Uterus (tissue), 4 donors: Measurements from ENCODE around the gene TCAP. TPM values are rescaled to one million over a fixed set of nuclear protein-coding genes. Genes with fewer than 3 reads are reported as not detected.

ENCODE experiments used
- DNase-seq, 2 donors: peaks; one replicate each; pipeline ENCODE4 v3.0.0-alpha.2; 2019 to 2020
- H3K27ac ChIP-seq, 2 donors: fragments of 200-600 bp; sonication (generic); 1 replicate in 1 of 2; 2 replicates in 1 of 2; pipeline ENCODE4 v1.5.1; 2016 to 2018
- H3K27me3 ChIP-seq, 2 donors: fragments of 200-600 bp; sonication (generic); one replicate each; pipeline ENCODE4 v1.5.1; 2018 to 2019; ENCODE audit warnings: control low read depth in 1 of 2
- H3K36me3 ChIP-seq, 2 donors: fragments of 200-600 bp; sonication (generic); one replicate each; pipeline ENCODE4 v1.5.1; 2019; ENCODE audit warnings: control low read depth in 1 of 2
- H3K4me1 ChIP-seq, 2 donors: fragments of 200-600 bp; sonication (generic); one replicate each; pipeline ENCODE4 v1.5.1; 2018 to 2019; ENCODE audit warnings: control low read depth in 1 of 2
- H3K4me3 ChIP-seq, 2 donors: fragments of 200-600 bp; sonication (generic); 1 replicate in 1 of 2; 2 replicates in 1 of 2; pipeline ENCODE4 v1.5.1; 2018 to 2019; ENCODE audit warnings: mild to moderate bottlenecking in 1 of 2
- H3K9me3 ChIP-seq, 2 donors: fragments of 200-600 bp; sonication (generic); one replicate each; pipeline ENCODE4 v1.5.1; 2019; ENCODE audit warnings: control low read depth in 1 of 2
- POLR2A ChIP-seq, 2 donors: fragments of 450-650 bp; IDR thresholded peaks; one replicate each; pipeline ENCODE4 v1.6.1; 2016; ENCODE audit warnings: antibody characterized with exemption in 2 of 2, mild to moderate bottlenecking in 1 of 2, moderate library complexity in 1 of 2
- intact Hi-C: fragments of 100-400 bp; cut with DNase I; formaldehyde crosslinking; loops from one replicate; pipeline ENCODE4 v1.15.1; 2023; ENCODE audit warnings: low total_unique reads
- total RNA-seq, 4 donors: library from RNA; depleted of rRNA in 3 of 4; stranded (reverse); fragments of >200 nt in 3 of 4; gene quantifications; one replicate each; pipeline versions ENCODE4 v1.1.0 to v1.2.4, GENCODE V29; 2014 to 2023
- TF ChIP-seq, protein P1 (sequence below), 4 experiments: fragments of 200-600 bp in 2 of 4; fragments of 450-650 bp in 2 of 4; sonication (generic) in 2 of 4; IDR thresholded peaks; one replicate each; pipeline ENCODE4 v1.5.1; 2016 to 2019; ENCODE audit warnings: antibody characterized with exemption in 4 of 4, mild to moderate bottlenecking in 2 of 4, moderate library complexity in 1 of 4
- donor health status: DM: yes; HTN: yes; CAD: no.

Gene TCAP
- total RNA-seq, 4 donors from 2014 or later = 0.28 to 2.2 TPM; not detected in 2

DNA sequence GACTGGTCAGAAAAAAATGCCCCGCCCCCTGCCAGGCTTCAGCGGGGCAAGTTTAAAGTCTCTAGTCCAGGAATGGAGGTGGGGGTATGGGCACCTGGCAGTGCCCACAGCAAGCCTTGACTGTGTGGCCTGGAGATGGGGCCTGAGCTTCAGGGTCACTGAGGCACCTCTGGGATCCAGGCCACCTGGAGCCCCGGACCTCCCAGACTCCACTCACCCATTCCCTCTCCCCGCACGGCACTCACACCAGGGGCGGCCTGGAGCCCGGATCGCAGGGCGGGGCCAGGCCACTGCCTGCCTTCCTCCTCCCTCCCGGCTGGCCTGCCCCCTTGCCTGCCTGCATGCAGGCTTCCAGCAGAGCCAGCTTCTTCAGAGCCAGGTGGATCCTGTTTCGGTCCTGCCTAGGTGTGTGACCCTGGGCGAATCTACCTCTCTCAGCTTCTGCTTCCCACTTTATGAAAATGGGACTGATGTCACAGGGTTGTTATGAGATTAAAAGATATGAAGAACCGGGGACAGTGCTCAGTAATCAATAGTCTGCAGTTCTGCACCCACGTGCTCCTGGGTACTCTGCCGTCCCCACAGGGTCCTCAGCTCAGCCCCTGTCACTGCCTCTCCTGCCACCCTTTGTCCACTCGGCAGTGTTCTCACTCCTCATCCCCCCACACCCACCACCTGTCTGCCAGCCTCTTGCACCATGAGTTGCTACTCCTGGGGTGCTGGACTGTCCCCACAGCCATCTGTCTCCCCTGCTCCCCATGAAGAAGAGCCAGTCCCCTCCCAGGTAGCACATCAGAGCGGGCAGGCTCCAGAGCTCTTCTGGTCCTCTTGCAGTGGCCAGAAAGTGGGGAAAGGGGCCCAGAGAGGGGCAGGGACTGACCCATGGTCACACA, 1.2 kb upstream of the TCAP start:
- Histone ChIP-seq H3K4me1 (peaks cover 0 to 19% of the 10 kb centered on the region in 2 donors), H3K36me3 (no peaks in the 10 kb centered on the region), H3K4me3 (no peak overlapping the region), H3K27me3 (peaks cover 18 to 19% of the 10 kb centered on the region in 2 donors), H3K27ac (peak overlapping the region in 1 of 2 donors; percentile 77), H3K9me3 (no peaks in the 10 kb centered on the region)
- intact Hi-C loops = no loop called here
- no peak for TF ChIP-seq POLR2A (IDR thresholded peaks at IDR 0.05)
- TF ChIP-seq, protein P1, sequence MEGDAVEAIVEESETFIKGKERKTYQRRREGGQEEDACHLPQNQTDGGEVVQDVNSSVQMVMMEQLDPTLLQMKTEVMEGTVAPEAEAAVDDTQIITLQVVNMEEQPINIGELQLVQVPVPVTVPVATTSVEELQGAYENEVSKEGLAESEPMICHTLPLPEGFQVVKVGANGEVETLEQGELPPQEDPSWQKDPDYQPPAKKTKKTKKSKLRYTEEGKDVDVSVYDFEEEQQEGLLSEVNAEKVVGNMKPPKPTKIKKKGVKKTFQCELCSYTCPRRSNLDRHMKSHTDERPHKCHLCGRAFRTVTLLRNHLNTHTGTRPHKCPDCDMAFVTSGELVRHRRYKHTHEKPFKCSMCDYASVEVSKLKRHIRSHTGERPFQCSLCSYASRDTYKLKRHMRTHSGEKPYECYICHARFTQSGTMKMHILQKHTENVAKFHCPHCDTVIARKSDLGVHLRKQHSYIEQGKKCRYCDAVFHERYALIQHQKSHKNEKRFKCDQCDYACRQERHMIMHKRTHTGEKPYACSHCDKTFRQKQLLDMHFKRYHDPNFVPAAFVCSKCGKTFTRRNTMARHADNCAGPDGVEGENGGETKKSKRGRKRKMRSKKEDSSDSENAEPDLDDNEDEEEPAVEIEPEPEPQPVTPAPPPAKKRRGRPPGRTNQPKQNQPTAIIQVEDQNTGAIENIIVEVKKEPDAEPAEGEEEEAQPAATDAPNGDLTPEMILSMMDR (IDR thresholded peaks at IDR 0.05) = no peak
- DNase-seq = no peak

- Histone ChIP-seq H3K36me3 (no peaks in the 10 kb centered on the region), H3K27ac (peak overlapping the region in 1 of 2 donors; percentile 14), H3K27me3 (peaks cover 25 to 34% of the 10 kb centered on the region in 2 donors), H3K9me3 (no peaks in the 10 kb centered on the region), H3K4me1 (peaks cover 0 to 19% of the 10 kb centered on the region in 2 donors), H3K4me3 (no peak overlapping the region)
- intact Hi-C loops = no loop called here
- DNase-seq = no peak
- TF ChIP-seq POLR2A (IDR thresholded peaks at IDR 0.05) = no peak
- TF ChIP-seq, protein P1 (IDR thresholded peaks at IDR 0.05) = no peak
Observed at GRCh38 chr17:39665642-39666224, 584 bp downstream of the TCAP start.

GRCh38 chr17:39666231-39666600, 1.1 kb downstream of the TCAP start:
- Histone ChIP-seq H3K36me3 (no peaks in the 10 kb centered on the region), H3K4me3 (no peak overlapping the region), H3K27me3 (peaks cover 25 to 34% of the 10 kb centered on the region in 2 donors), H3K27ac (peak overlapping the region in 1 of 2 donors; percentile 14), H3K4me1 (peaks cover 0 to 19% of the 10 kb centered on the region in 2 donors), H3K9me3 (no peaks in the 10 kb centered on the region)
- intact Hi-C loops = no loop called here
- no peak for TF ChIP-seq POLR2A (IDR thresholded peaks at IDR 0.05)
- TF ChIP-seq, protein P1 (IDR thresholded peaks at IDR 0.05) = no peak
- no peak for DNase-seq

DNA sequence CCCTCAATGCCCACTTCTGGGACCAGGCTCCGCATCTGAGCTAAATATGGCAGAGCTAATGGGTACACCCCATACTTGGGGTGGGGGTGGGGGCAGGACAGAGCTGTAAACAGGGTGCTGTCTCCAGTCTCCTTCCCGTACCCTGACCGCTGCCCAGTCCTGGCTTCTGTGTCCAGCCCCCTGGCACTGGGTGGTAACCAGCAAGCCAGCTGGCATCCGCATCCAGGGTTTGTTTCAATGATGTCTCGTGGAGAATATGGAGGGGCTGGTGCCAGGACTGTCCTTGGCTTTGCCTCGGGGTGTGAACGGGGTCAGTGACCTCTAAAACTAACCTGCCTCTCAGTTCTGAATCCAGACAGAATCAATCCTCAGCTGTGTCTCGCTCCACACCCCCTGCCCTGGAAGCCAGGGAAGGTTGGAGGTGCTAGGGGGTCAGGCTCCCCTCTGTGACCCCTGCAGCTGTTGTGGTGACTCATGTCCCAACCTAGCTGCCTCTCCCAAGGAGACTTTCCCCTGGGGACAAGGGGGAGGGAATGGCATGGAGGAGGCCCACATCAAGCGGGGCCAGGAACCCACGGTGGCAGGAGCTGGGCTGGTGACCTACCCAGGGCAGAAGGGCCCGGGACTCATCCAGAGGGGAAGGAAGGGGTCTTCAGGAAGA, 1.6 kb downstream of the TCAP start:
- TF ChIP-seq, protein P1 (IDR thresholded peaks at IDR 0.05) = no peak
- TF ChIP-seq POLR2A (IDR thresholded peaks at IDR 0.05) = no peak
- H3K4me1 ChIP-seq = peaks cover 0 to 19% of the 10 kb centered on the region in 2 donors
- H3K36me3 ChIP-seq = no peaks in the 10 kb centered on the region
- H3K4me3 ChIP-seq = no peak overlapping the region
- H3K27me3 ChIP-seq = peaks cover 25 to 34% of the 10 kb centered on the region in 2 donors
- peak overlapping the region in 1 of 2 donors; percentile 58 for H3K27ac ChIP-seq
- no peaks in the 10 kb centered on the region for H3K9me3 ChIP-seq
- no peak for DNase-seq
- intact Hi-C loops = no loop called here
